HG03135 (cell line): ENCODE data around the gene GREB1L.

ENCODE experiments used
- ATAC-seq: cut with Tn5 transposase; IDR thresholded peaks from one replicate; pipeline ENCODE4 v1.9.1; 2021; ENCODE audit warnings: mild to moderate bottlenecking, moderate library complexity; ENCODE audit not compliant: unreplicated experiment

The GREB1L gene

GRCh38 chr18:21548647-21549046 is 306.6 kb downstream of the GREB1L start:
- ATAC-seq, result no peak

GRCh38 chr18:21550510-21550970 is 308.5 kb downstream of the GREB1L start:
- ATAC-seq, result no peak

- no peak for ATAC-seq
Measured at GRCh38 chr18:21557607-21558253, 315.7 kb downstream of the GREB1L start.

GRCh38 chr18:21559195-21559594 is 317.2 kb downstream of the GREB1L start:
- ATAC-seq, result no peak

- no peak for ATAC-seq
Measured at GRCh38 chr18:21571772-21572171, 329.7 kb downstream of the GREB1L start.
